ACC112 (cell line): ENCODE measurements around the gene PEA15.
A peak's percentile ranks its signal among the peaks of the same experiment; 100 is the strongest.

Source experiments
- H2AFZ ChIP-seq: fragments of 200-600 bp; sonication (generic); one replicate; pipeline ENCODE4 v1.6.0; 2017; ENCODE audit warnings: antibody characterized with exemption, low read length; ENCODE audit not compliant: unreplicated experiment
- H3K27ac ChIP-seq: fragments of 200-600 bp; sonication (generic); 2 replicates; pipeline ENCODE4 v1.5.1; 2014; ENCODE audit warnings: low read depth, mild to moderate bottlenecking, antibody characterized with exemption, low read length, moderate library complexity
- H3K27me3 ChIP-seq: fragments of 200-600 bp; sonication (generic); 2 replicates; pipeline ENCODE4 v1.6.1; 2014; ENCODE audit warnings: mild to moderate bottlenecking, antibody characterized with exemption, low read length, moderate library complexity, mixed read lengths; ENCODE audit not compliant: insufficient read depth
- H3K36me3 ChIP-seq: fragments of 200-600 bp; sonication (generic); 2 replicates; pipeline ENCODE4 v1.6.1; 2016; ENCODE audit warnings: mild to moderate bottlenecking, antibody characterized with exemption, low read length, moderate library complexity, mixed read lengths; ENCODE audit not compliant: insufficient read depth
- H3K4me1 ChIP-seq: fragments of 200-600 bp; sonication (generic); one replicate; pipeline ENCODE4 v1.6.1; 2016; ENCODE audit warnings: low read length, mixed read lengths; ENCODE audit not compliant: insufficient read depth, unreplicated experiment, control insufficient read depth
- H3K4me3 ChIP-seq: fragments of 200-600 bp; sonication (generic); 2 replicates; pipeline ENCODE4 v1.5.1; 2014; ENCODE audit warnings: mild to moderate bottlenecking, low read depth, low read length
- H3K79me2 ChIP-seq: fragments of 200-600 bp; sonication (generic); one replicate; pipeline ENCODE4 v1.6.0; 2016; ENCODE audit warnings: low read length; ENCODE audit not compliant: control insufficient read depth, unreplicated experiment, insufficient read depth

Gene PEA15

GRCh38 chr1:160256396-160257046 lies 51.3 kb downstream of the PEA15 start:
- no peak overlapping the region for H3K27ac ChIP-seq
- no peak overlapping the region for H3K4me3 ChIP-seq
- no peaks in the 10 kb centered on the region for H3K27me3 ChIP-seq
- H3K4me1 ChIP-seq, result peaks cover 39% of the 10 kb centered on the region
- H2AFZ ChIP-seq, result no peak overlapping the region
- peaks cover 48% of the 10 kb centered on the region for H3K79me2 ChIP-seq
- no peaks in the 10 kb centered on the region for H3K36me3 ChIP-seq

DNA sequence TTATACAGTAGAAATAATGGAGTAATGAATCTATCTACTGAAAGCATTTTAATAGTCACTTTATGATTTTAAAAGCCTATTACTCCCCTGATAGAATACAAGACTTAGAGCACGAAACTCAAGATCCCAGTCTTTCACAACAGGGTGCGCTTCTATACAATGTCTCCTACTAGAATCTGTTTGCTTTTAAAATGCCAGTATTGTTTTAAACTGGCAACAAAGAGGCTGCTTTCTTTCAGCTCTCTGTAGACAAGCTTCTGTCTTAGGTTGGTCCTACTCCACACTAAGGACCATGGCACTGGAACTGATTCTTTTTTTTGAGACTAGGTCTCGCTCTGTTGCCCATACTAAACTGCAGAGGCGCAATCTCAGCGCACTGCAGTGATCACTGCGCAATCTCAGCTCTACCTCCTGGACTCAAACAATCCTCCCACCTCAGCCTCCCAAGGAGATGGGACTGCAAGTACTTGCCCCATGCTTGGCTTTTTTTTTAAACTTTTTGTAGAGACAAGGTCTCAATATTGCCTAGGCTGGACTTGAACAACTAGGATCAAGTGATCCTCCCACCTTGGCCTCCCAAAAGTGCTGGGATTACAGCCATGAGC lies 52.3 kb downstream of the PEA15 start:
- H2AFZ ChIP-seq, result no peak overlapping the region
- peaks cover 39% of the 10 kb centered on the region for H3K4me1 ChIP-seq
- H3K27ac ChIP-seq, result no peak overlapping the region
- no peaks in the 10 kb centered on the region for H3K27me3 ChIP-seq
- no peak overlapping the region for H3K4me3 ChIP-seq
- peaks cover 51% of the 10 kb centered on the region for H3K79me2 ChIP-seq
- no peaks in the 10 kb centered on the region for H3K36me3 ChIP-seq

DNA sequence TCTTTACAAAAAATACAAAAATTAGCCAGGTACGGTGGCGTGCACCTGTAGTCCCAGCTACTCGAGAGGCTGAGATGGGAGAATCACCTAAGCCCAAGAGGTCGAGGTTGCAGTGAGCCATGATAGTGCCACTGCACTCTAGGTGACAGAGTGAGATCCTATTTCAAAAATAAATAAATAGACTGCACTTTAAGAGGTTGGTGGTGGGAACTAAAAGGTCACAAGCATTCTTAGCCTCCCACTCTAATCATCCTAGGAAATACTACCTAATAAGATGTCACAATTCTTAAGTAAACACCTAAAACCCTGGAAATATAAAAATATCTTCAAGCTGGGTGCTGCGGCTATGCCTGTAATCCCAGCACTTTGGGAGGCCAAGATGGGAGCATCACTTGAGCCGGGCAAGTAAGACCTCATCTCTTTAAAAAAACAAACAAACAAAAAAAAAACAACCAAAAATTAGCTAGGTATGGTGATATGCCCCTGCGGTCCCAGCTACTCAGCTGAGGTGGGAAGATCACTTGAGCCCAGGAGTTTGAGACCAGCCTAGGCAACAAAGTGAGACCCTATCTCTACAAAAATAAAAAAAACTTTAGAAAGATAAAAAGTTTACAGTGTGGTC lies 53.1 kb downstream of the PEA15 start:
- Histone ChIP-seq H3K79me2 (peaks cover 51% of the 10 kb centered on the region), H3K27me3 (no peaks in the 10 kb centered on the region), H3K4me1 (peaks cover 43% of the 10 kb centered on the region), H2AFZ (no peak overlapping the region), H3K27ac (no peak overlapping the region), H3K36me3 (no peaks in the 10 kb centered on the region), H3K4me3 (no peak overlapping the region)

DNA sequence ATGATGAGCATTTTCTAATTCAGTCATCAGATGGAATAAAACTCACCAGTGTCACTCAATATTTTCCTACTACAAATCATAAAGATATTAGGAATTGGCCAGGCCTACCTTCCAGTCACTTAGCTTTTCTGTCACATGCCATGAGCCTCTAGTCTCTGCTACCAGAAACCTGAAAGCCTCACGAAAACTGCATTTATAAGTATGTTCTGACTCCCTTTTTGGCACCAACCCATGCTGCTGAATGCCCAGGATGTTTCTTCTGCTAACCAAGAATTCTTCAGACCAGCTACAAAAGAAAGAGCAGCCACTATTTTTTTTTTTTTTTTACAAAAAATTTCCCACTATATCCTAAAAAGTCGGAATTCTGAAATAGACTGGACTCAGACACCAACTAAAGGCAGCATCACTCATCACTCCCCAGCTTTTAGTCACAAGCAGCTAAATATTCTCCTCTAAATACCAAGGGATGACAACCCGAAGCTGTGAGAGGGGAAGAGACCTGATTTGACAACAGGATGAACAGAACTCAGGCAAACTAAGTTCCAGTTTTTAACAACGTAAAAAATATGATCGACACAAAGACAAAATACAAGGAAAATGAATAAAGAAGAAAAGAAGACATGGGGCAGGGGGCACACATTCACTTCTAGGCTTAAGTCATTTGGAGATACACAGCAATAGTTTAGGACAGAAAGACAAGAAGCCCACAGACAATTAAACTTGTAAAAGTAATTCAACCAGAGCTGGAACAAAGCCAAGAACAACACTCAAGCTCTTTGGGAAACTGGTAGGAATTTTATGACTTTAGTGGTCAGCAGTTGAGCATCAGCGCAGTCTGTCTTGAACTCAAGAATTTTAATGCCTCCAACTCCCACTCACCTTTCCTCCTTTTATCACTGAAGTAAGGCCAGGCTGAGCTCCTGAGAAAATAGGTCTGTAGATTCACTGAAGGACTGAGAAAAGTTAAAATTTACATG lies 55.5 kb downstream of the PEA15 start:
- peak overlapping the region; percentile 98 for H3K4me3 ChIP-seq
- no peaks in the 10 kb centered on the region for H3K27me3 ChIP-seq
- no peaks in the 10 kb centered on the region for H3K36me3 ChIP-seq
- peaks cover 51% of the 10 kb centered on the region for H3K79me2 ChIP-seq
- no peak overlapping the region for H2AFZ ChIP-seq
- H3K4me1 ChIP-seq, result peaks cover 43% of the 10 kb centered on the region
- H3K27ac ChIP-seq, result peak overlapping the region; percentile 94

GRCh38 chr1:160261556-160261892 lies 56.3 kb downstream of the PEA15 start:
- Histone ChIP-seq H3K36me3 (no peaks in the 10 kb centered on the region), H3K27me3 (no peaks in the 10 kb centered on the region), H3K27ac (peak overlapping the region; percentile 94), H3K79me2 (peaks cover 47% of the 10 kb centered on the region), H2AFZ (peak overlapping the region; percentile 26), H3K4me1 (peaks cover 37% of the 10 kb centered on the region), H3K4me3 (peak overlapping the region; percentile 98)

- Histone ChIP-seq H3K4me3 (peak within 1 kb of the TSS; percentile 98), H3K27me3 (no peaks in the 10 kb centered on the region), H3K79me2 (peaks cover 47% of the 10 kb centered on the region), H3K4me1 (peaks cover 31% of the 10 kb centered on the region), H3K36me3 (no peaks in the 10 kb centered on the region), H3K27ac (peak within 1 kb of the TSS; percentile 94), H2AFZ (peak within 1 kb of the TSS; percentile 87)
Observed at GRCh38 chr1:160261893-160262794, 57.0 kb downstream of the PEA15 start, which contains the start of gene DCAF8. Gene DCAF8 (minus strand): TSS chr1:160262549. CDS start chr1:160244008, 18,541 bp downstream.

GRCh38 chr1:160264795-160265307 lies 59.7 kb downstream of the PEA15 start:
- H3K27ac ChIP-seq, result no peak overlapping the region
- peaks cover 23% of the 10 kb centered on the region for H3K79me2 ChIP-seq
- peaks cover 15% of the 10 kb centered on the region for H3K4me1 ChIP-seq
- no peak overlapping the region for H2AFZ ChIP-seq
- H3K27me3 ChIP-seq, result no peaks in the 10 kb centered on the region
- no peaks in the 10 kb centered on the region for H3K36me3 ChIP-seq
- no peak overlapping the region for H3K4me3 ChIP-seq
